HEK293T (cell line): ENCODE measurements around the gene CDKN2B-AS1.

Experiments
- BHLHE40 ChIP-seq: fragments of 450-650 bp; IDR thresholded peaks from 2 replicates; pipeline ENCODE4 v1.6.1; 2016; ENCODE audit warnings: mild to moderate bottlenecking, moderate library complexity, borderline replicate concordance
- ELF4 ChIP-seq: fragments of 450-650 bp; IDR thresholded peaks from 2 replicates; pipeline ENCODE4 v1.6.1; 2017; ENCODE audit warnings: antibody characterized with exemption
- FOXM1 ChIP-seq: fragments of 450-650 bp; IDR thresholded peaks from 2 replicates; pipeline ENCODE4 v1.6.1; 2017; ENCODE audit warnings: mild to moderate bottlenecking, borderline replicate concordance
- L3MBTL2 ChIP-seq: fragments of 450-650 bp; conservative IDR thresholded peaks from 2 replicates; pipeline ENCODE4 v1.6.1; 2016; ENCODE audit warnings: mild to moderate bottlenecking
- SP1 ChIP-seq: fragments of 450-650 bp; IDR thresholded peaks from 2 replicates; pipeline ENCODE4 v1.6.1; 2017
- SUZ12 ChIP-seq: fragments of 450-650 bp; IDR thresholded peaks from 2 replicates; pipeline ENCODE4 v1.6.1; 2016; ENCODE audit warnings: mild to moderate bottlenecking
- ZNF384 ChIP-seq: fragments of 450-650 bp; IDR thresholded peaks from 2 replicates; pipeline ENCODE4 v1.6.1; 2016

DNA sequence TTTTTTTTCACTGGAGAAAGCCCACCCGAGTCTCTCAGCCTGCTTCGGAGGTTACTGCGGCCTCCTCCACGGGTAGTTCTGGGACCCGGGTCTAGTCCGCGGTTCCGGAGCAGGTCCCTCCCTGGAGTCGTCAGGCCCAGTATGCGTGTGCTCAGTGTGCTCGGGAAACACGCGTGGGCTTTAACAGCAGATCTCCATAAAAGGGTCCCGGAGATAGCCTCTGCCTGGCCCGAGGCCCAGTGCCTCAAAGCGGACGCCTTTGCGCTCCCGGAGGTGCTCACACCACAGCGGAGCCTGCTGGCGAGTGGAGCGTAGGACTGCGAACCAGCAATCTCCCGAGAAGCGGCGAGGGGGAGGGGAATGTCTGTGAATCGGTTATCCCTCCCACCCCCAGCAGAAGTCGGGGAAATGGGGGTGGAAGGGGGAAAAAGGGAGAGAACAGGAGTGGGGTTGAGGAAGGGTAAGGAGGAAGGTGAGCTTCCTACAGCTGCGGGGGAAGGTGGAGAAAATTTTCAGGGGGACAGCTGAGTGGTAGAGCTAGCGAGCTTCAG is 29.1 kb upstream of the CDKN2B-AS1 start:
- TF ChIP-seq FOXM1 (no peak), L3MBTL2 (no peak), ELF4 (no peak), ZNF384 (no peak), SUZ12 (no peak), BHLHE40 (no peak), SP1 (no peak)
